HG03342 (cell line): ENCODE results near the gene DNASE1L3.
"Not testable (repeated sequence)": the region's sequence is repeated elsewhere in the genome, so short reads cannot be mapped to it uniquely, and the experiment has no call there.

Experiments
- ATAC-seq: cut with Tn5 transposase; IDR thresholded peaks from one replicate; pipeline ENCODE4 v1.9.1; 2021; ENCODE audit warnings: mild to moderate bottlenecking, moderate library complexity; ENCODE audit not compliant: unreplicated experiment

DNASE1L3 gene

DNA sequence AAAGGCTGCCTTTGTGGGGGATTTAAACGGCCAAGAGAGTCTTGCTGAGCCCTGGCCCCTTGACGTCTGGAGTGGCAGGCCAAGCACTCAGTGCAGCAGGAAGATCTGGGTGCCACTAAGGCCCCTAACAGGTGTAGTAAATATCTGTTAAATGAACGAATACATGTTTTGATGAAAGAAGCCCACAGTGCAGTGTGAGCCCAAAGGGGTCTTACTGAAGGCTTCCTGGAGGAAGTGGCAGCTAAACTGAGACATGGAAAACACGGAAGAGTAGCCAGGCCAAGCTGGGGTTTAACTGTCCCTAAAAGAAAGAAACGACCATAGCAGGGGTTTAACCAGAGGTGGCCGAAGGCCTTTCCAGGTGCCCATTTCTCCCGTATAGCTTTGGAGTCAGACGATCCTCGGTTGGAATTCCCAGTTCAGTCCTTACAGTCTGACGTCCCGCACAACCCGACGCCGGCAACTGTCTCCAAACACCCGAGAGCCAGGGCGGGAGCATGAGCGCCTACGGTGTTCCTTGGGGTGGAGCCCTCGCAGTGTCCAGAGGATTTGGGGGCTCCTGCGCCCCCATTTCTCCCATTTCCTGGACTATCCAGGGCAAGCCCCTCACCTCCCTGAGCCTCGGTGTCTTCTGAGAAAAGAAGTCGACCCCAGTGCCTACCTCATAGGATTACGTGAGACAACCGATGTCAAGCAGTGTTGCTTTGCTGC is 25.9 kb upstream of the DNASE1L3 start:
- no peak for ATAC-seq

GRCh38 chr3:58235970-58236369 is 25.2 kb upstream of the DNASE1L3 start:
- ATAC-seq = no peak

- ATAC-seq = no peak
These were observed 23.8 kb upstream of the DNASE1L3 start for GRCh38 chr3:58234516-58234931.

DNA sequence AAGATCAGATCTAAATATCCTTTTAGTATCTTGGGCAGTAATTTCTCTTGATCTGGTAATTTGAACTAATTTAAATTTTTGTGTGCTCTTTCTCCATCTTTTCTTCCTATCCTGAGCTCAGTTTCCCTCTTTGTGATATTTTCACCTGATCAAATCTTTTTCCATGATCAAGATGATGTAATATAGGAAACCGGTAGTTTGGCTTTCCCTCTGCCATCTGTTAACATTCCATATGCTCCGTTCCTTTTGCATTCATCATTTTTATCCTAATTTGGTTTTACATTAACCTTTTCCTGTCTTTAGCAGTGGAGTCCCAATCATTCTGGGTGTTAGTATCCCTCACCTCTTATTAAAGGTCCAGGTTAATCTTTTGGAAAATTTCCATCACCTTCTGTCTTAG is 20.9 kb upstream of the DNASE1L3 start:
- no peak for ATAC-seq

GRCh38 chr3:58230876-58231552 is 20.2 kb upstream of the DNASE1L3 start:
- no peak for ATAC-seq

- ATAC-seq = not testable (repeated sequence)
These were observed 17.2 kb upstream of the DNASE1L3 start for GRCh38 chr3:58227933-58228332.

GRCh38 chr3:58223855-58224254 is 13.1 kb upstream of the DNASE1L3 start:
- no peak for ATAC-seq

DNA sequence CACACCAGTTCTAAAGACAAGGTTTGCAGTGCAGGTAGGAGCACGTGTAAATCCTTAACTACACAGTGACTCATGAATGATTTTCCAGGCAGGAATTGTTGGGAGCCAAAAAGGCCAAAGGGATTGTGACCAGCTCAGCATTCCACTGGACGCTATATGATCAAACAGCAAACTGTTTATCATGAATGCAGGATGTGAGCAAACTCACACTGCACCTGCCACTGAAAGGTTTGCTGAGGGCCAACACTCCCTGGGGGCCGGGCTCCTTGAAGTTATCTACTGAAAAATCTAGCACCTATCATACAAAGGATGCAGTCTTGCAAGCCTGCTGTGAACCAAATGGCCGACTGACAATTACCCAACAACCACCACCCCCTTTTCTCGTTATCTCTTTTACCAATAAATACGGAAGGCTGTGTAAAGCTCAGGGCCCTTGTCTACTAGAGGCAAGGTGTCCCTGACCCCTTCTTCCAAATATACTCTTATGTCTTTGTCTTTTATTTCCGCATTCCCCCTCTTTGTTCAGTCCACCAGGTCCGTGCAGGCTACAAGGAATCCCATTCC is 11.5 kb upstream of the DNASE1L3 start:
- ATAC-seq = no peak

DNA sequence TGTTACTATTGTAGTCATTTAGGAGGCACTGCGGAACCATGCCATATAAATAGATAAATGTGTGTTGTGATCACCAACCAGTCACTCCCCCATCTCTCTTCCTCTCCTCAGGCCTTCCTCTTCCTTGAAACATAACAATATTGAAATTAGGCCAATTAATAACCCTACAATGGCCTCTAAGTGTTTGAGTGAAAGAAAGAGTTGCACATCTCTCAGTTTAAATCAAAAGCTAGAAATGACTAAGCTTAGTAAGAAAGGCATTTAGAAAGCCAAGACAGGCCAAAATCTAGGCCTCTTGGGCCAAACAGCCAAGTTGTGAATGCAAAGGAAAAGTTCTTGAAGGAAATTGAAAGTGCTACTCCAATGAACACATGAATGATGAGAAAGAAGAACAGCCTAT is 8.1 kb upstream of the DNASE1L3 start:
- ATAC-seq = no peak

GRCh38 chr3:58217209-58217811 is 6.5 kb upstream of the DNASE1L3 start:
- ATAC-seq = peak; percentile 46

DNA sequence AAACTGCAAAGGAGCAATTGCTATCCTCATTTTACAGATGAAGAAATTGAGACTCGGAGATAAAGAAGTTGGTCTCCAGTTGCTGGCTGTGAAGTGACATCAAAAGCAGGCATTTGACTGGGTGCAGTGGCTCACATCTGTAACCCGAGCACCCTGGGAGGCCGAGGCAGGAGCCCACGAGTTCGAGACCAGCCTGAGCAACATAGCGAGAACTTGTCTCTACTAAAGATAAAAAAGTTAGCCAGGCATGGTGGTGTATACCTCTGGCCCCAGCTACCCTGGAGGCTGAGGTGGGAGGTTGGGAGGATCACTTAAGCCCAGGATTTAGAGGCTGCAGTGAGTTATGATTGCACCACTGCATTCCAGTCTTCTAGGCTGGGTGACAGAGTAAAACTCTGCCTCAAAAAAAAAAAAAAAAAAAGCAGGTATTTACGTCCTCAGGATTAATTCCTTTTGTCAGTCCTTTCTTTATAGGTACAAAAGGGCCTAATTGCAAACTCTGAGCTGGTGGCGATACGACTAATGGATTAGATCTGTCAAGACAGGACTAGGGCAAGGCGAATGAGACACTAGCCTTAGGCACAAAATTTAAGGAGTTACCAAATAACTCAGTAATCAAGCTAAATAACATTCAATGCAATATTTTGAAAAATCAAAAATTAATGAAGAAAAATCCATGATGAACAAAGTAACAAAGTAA is 5.9 kb upstream of the DNASE1L3 start:
- ATAC-seq = no peak

DNA sequence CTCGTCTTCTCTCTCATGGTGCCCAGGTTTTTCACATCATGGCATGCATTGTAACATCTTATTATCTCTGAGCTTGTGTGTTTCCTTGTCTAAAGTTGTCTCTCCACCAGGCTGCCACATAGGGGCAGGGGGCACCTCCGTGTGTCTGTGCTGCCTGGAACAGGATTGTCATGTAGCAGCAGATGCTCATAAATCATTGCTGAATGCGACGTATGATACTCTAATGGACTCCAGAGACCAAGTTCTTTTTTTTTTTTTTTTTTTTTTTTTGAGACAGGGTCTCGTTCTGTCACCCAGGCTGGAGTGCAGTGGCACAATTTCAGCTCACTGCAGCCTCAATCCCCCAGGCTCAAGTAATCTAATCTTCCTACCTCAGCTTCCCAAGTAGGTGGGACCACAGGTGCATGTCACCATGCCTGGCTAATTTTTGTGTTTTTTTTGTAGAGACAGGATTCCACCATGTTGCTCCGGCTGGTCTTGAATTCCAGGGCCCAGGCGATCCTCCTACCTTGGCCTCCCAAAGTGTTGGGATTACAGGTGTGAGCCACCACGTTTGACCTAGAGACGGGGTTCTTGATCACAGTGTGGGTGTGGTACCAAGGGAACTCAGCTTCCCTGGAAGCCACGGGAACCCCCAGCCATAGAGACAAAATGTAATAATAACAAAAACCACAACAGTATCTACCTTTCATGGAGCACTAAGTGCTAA is 4.7 kb upstream of the DNASE1L3 start:
- no peak for ATAC-seq

DNA sequence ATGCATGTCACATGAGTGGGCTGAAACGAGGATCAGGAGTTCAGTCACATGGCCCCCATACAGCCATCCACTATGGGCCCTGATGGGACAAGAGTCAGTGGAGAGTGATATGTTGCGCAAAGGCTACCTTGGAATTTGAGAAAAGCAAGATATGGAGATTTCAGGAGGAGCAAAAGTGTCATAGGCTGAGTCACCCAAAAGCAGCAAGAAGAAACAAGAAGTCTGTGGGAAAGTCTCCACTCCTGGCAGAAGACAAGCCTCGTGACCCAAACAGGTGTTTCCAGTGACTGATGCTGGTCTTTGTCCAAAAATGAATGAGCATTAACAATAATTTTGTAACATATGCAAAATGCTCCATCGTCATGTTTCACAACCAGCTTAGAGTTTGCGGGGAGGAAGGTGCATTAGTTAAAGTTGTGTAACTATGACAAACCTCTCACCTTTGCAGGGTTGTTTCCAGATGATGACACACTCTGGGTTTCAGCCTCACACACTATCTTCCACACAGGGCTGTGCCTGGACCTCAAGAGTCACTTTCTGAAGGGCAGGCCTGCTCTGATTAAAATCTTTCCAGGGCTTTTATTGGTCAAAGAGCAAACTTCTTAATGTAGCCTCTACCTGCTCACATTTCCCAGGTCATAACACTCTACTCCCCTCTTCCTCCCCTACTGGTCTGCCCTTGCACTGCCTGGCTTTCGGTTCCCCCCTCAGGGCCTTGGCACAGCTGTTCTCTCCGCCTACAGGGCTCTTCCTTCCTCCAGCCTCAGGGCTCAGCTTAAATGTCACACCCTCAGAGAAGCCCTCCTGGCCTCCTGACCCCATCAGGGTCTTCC is 3.9 kb upstream of the DNASE1L3 start:
- ATAC-seq = peak; percentile 74

DNA sequence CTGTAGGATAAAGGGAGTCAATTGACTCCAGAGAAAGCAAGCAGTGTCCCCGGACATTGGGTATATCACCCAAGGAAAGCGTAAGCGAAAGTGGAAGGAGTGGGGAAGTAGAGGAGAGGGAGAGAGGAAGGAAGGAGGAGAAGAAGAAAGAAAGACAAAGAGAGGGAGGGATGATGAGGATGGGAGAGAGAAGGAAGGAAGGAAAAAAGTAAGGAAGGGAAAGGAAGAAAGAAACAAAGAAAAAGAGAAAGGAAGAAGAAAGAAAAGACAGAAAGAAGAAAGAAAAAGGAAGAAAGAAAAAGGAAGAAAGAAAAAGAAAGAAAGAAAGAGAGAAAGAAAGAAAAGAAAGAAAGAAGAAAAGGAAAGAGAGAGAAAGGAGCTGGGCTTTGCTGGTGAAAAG is 839 bp downstream of the DNASE1L3 start:
- no peak for ATAC-seq

DNA sequence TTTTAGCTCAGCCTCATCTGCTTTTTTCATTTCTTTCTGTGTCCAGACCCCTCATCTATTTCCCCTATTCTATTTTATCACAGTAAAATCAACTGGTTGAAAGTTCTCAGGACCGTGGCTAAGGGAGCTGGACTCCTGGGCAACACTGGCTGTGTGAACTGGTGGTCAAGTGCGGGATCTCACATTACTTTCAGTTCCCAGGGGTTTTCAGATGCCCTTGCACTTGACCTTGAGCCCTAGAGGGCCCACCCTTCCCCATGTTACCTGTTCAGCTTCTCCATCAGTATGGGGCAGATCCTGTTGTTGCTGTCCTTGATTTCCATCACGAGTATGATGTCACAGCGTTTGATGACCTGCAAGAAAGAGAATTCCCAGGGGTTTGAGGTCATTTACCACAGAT is 2.8 kb downstream of the DNASE1L3 start:
- ATAC-seq = no peak

DNA sequence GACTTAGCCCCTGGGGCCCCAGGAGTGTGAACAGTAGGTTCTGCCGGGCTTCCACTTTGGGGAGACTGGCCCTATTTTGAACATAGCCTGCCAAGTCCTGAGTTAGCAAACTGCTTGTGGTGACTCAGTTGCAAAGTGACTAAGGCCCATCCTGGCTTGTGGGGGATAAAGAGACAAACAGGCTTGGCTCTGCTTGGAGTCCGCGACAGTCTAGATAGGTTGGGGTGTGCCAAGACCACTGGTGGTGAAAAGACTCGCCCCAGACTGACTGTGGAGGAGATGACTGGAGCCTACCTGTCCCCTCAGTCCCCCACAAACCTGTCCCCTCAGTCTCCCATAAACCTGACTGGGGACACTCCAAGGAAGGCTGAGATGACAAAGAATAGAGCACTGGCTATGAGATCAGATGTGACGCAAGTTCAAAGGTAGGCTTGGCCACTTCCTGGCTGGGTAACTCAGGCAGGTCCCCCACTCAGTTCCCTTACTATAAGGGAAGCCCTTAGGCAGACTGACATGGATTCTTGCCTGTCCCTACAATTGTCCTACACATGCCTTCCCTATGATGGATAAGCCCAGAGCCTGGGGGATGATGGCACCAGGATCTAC is 4.3 kb downstream of the DNASE1L3 start:
- no peak for ATAC-seq

GRCh38 chr3:58205981-58206380 is 4.8 kb downstream of the DNASE1L3 start:
- ATAC-seq = no peak

- ATAC-seq = no peak
These were observed 6.1 kb downstream of the DNASE1L3 start for GRCh38 chr3:58204720-58205119.

- ATAC-seq = no peak
These were observed 7.2 kb downstream of the DNASE1L3 start for GRCh38 chr3:58203541-58203940.
